Activated CD8-positive, alpha-beta memory T cell treated with anti-CD3 and anti-CD28 coated beads, Interleukin-2, amount 10 ng/mL, durations not matched to agents 7 days and 5 days (primary cell): ENCODE data around the gene INHA. TPM values are rescaled to one million over a fixed set of nuclear protein-coding genes. Genes with fewer than 3 reads are reported as not detected.

Experiments
- ATAC-seq: fragments of 150-1000 bp; cut with Tn5 transposase; one replicate; pipeline ENCODE4 v1.10.0; 2021; ENCODE audit warnings: moderate library complexity
- CTCF ChIA-PET: fragments of 350-600 bp; sonication (Branson Sonifier 250); formaldehyde crosslinking; loops from one replicate; lab custom pipeline; 2021; ENCODE audit warnings: antibody characterized with exemption; lab: Charles Lee
- DNase-seq: peaks from one replicate; pipeline ENCODE4 v3.0.0-alpha.2; 2020
- H3K27ac Mint-ChIP-seq: one replicate; pipeline ENCODE4 v1.8.0; 2021; ENCODE audit warnings: mild to moderate bottlenecking, mixed read lengths
- H3K27me3 Mint-ChIP-seq: one replicate; pipeline ENCODE4 v1.8.0; 2021; ENCODE audit warnings: mixed read lengths
- H3K36me3 Mint-ChIP-seq: one replicate; pipeline ENCODE4 v1.8.0; 2021; ENCODE audit warnings: mild to moderate bottlenecking, mixed read lengths
- H3K4me1 Mint-ChIP-seq: one replicate; pipeline ENCODE4 v1.8.0; 2021; ENCODE audit warnings: mixed read lengths
- H3K4me3 Mint-ChIP-seq: one replicate; pipeline ENCODE4 v1.8.0; 2021; ENCODE audit warnings: mild to moderate bottlenecking, moderate library complexity, mixed read lengths
- H3K9me3 Mint-ChIP-seq: one replicate; pipeline ENCODE4 v1.8.0; 2022; ENCODE audit warnings: low read depth, mixed read lengths
- total RNA-seq, 2 experiments: library from RNA; stranded (reverse); gene quantifications; one replicate each; pipeline ENCODE4 v1.2.3, GENCODE V29; 2021

The INHA gene
- total RNA-seq, 2 experiments from 2014 or later: not detected

GRCh38 chr2:219536425-219536824, 35.7 kb upstream of the INHA start:
- CTCF ChIA-PET: interaction anchor here (0.9 to 2.1 kb wide), 3 partner anchors 9 to 133 kb away, joined by 3 to 8 read pairs (median 3); partner anchors contain the start of gene STK11IP

GRCh38 chr2:219536967-219537366, 35.1 kb upstream of the INHA start:
- Mint-ChIP-seq H3K27me3 (no peaks in the 10 kb centered on the region), H3K36me3 (peaks cover 3% of the 10 kb centered on the region), H3K4me1 (peaks cover 8% of the 10 kb centered on the region), H3K27ac (no peak overlapping the region), H3K9me3 (no peaks in the 10 kb centered on the region), H3K4me3 (no peak overlapping the region)
- ATAC-seq: no peak
- DNase-seq: no peak
- CTCF ChIA-PET: interaction anchor here (0.9 to 8.4 kb wide), 4 partner anchors 9 to 134 kb away, joined by 3 to 60 read pairs (median 6); partner anchors contain the start of gene STK11IP

More at GRCh38 chr2:219536425-219536824, 35.7 kb upstream of the INHA start:
- Mint-ChIP-seq H3K27me3 (no peaks in the 10 kb centered on the region), H3K9me3 (no peaks in the 10 kb centered on the region), H3K4me1 (peaks cover 4% of the 10 kb centered on the region), H3K4me3 (no peak overlapping the region), H3K27ac (no peak overlapping the region), H3K36me3 (peaks cover 2% of the 10 kb centered on the region)
- ATAC-seq: no peak
- DNase-seq: no peak

GRCh38 chr2:219537657-219538488, 34.2 kb upstream of the INHA start:
- no peak for ATAC-seq
- Mint-ChIP-seq H3K9me3 (no peaks in the 10 kb centered on the region), H3K4me3 (no peak overlapping the region), H3K27me3 (no peaks in the 10 kb centered on the region), H3K36me3 (peaks cover 3% of the 10 kb centered on the region), H3K4me1 (peaks cover 15% of the 10 kb centered on the region), H3K27ac (no peak overlapping the region)
- CTCF ChIA-PET: interaction anchor here (1.1 to 8.4 kb wide), 4 partner anchors 10 to 135 kb away, joined by 3 to 89 read pairs (median 34); no protein-coding TSS in a partner anchor
- DNase-seq: no peak

- no peak for ATAC-seq
- no peak for DNase-seq
- Mint-ChIP-seq H3K27ac (no peak overlapping the region), H3K36me3 (peaks cover 3% of the 10 kb centered on the region), H3K9me3 (no peaks in the 10 kb centered on the region), H3K4me1 (peaks cover 15% of the 10 kb centered on the region), H3K27me3 (no peaks in the 10 kb centered on the region), H3K4me3 (no peak overlapping the region)
- CTCF ChIA-PET: interaction anchor here (2.1 to 8.4 kb wide), 4 partner anchors 11 to 105 kb away, joined by 8 to 89 read pairs (median 66); partner anchors contain the start of gene GMPPA
Observed at GRCh38 chr2:219538504-219538951, 33.6 kb upstream of the INHA start.

GRCh38 chr2:219538956-219539788, 32.9 kb upstream of the INHA start:
- Mint-ChIP-seq H3K9me3 (no peaks in the 10 kb centered on the region), H3K27ac (no peak overlapping the region), H3K27me3 (no peaks in the 10 kb centered on the region), H3K4me3 (no peak overlapping the region), H3K4me1 (peaks cover 15% of the 10 kb centered on the region), H3K36me3 (peaks cover 3% of the 10 kb centered on the region)
- no peak for DNase-seq
- CTCF ChIA-PET: interaction anchor here (2.5 to 8.4 kb wide), 5 partner anchors 10 to 135 kb away, joined by 8 to 89 read pairs (median 73); partner anchors contain the start of gene GMPPA
- no peak for ATAC-seq

- no peak overlapping the region for H3K27ac Mint-ChIP-seq
- DNase-seq: no peak
- H3K36me3 Mint-ChIP-seq: peaks cover 3% of the 10 kb centered on the region
- no peak overlapping the region for H3K4me3 Mint-ChIP-seq
- CTCF ChIA-PET: interaction anchor here (0.8 to 8.4 kb wide), 18 partner anchors 11 to 152 kb away, joined by 3 to 89 read pairs (median 7); partner anchors contain the start of genes DNPEP and GMPPA
- H3K9me3 Mint-ChIP-seq: no peaks in the 10 kb centered on the region
- peaks cover 9% of the 10 kb centered on the region for H3K27me3 Mint-ChIP-seq
- peaks cover 20% of the 10 kb centered on the region for H3K4me1 Mint-ChIP-seq
- ATAC-seq: no peak
Observed at GRCh38 chr2:219539926-219540678, 32.0 kb upstream of the INHA start.

- Mint-ChIP-seq H3K36me3 (peaks cover 3% of the 10 kb centered on the region), H3K9me3 (no peaks in the 10 kb centered on the region), H3K27ac (no peak overlapping the region), H3K27me3 (peaks cover 11% of the 10 kb centered on the region), H3K4me1 (peaks cover 20% of the 10 kb centered on the region), H3K4me3 (peak overlapping the region; percentile 84)
- no peak for ATAC-seq
- CTCF ChIA-PET: interaction anchor here (0.6 to 8.4 kb wide), 35 partner anchors 8 to 153 kb away, joined by 3 to 89 read pairs (median 5); partner anchors contain the start of genes DNPEP, GMPPA and STK11IP
- DNase-seq: no peak
Observed at GRCh38 chr2:219540784-219541504, 31.2 kb upstream of the INHA start.

- peak overlapping the region; percentile 43 for H3K27ac Mint-ChIP-seq
- H3K36me3 Mint-ChIP-seq: peaks cover 3% of the 10 kb centered on the region
Observed at GRCh38 chr2:219541611-219542180, 30.4 kb upstream of the INHA start.

GRCh38 chr2:219542931-219543595, 29.0 kb upstream of the INHA start:
- DNase-seq: peak; percentile 54
- Mint-ChIP-seq H3K27ac (peak overlapping the region; percentile 62), H3K36me3 (peaks cover 3% of the 10 kb centered on the region), H3K4me3 (peak overlapping the region; percentile 84), H3K4me1 (peaks cover 20% of the 10 kb centered on the region), H3K27me3 (peaks cover 17% of the 10 kb centered on the region), H3K9me3 (no peaks in the 10 kb centered on the region)
- CTCF ChIA-PET: interaction anchor here (0.9 to 8.4 kb wide), 15 partner anchors 10 to 154 kb away, joined by 3 to 89 read pairs (median 6); partner anchors contain the start of genes DNPEP, GMPPA and STK11IP
- ATAC-seq: peak; percentile 51

More at GRCh38 chr2:219541611-219542180, 30.4 kb upstream of the INHA start:
- peaks cover 20% of the 10 kb centered on the region for H3K4me1 Mint-ChIP-seq
- CTCF ChIA-PET: interaction anchor here (0.6 to 8.4 kb wide), 43 partner anchors 8 to 154 kb away, joined by 3 to 89 read pairs (median 4); partner anchors contain the start of genes DNPEP, GMPPA, SLC4A3 and STK11IP
- H3K4me3 Mint-ChIP-seq: peak overlapping the region; percentile 84
- peaks cover 17% of the 10 kb centered on the region for H3K27me3 Mint-ChIP-seq
- DNase-seq (peak; percentile 89), ATAC-seq (peak; percentile 54)
- no peaks in the 10 kb centered on the region for H3K9me3 Mint-ChIP-seq

GRCh38 chr2:219543596-219544358, 28.3 kb upstream of the INHA start, which contains the start of the genes CHPF and TMEM198:
Gene CHPF (minus strand): TSS chr2:219543809. CDS start chr2:219543538, 271 bp downstream.
Gene TMEM198 (plus strand): TSS chr2:219544028. CDS start chr2:219544728, 700 bp downstream.
- Mint-ChIP-seq H3K27ac (peak within 1 kb of the TSS; percentile 81), H3K9me3 (no peaks in the 10 kb centered on the region), H3K36me3 (peaks cover 1% of the 10 kb centered on the region), H3K27me3 (peaks cover 17% of the 10 kb centered on the region), H3K4me1 (peaks cover 20% of the 10 kb centered on the region), H3K4me3 (peak within 1 kb of the TSS; percentile 84)
- CTCF ChIA-PET: interaction anchor here (0.9 to 8.4 kb wide), 12 partner anchors 9 to 155 kb away, joined by 3 to 89 read pairs (median 14); partner anchors contain the start of genes DNPEP, GMPPA and STK11IP
- DNase-seq (peak; percentile 97), ATAC-seq (peak; percentile 76)
